HG03565 (cell line): ENCODE measurements around the gene IGFBP4.

Experiments
- ATAC-seq: cut with Tn5 transposase; IDR thresholded peaks from one replicate; pipeline ENCODE4 v1.9.1; 2021; ENCODE audit warnings: mild to moderate bottlenecking, moderate library complexity; ENCODE audit not compliant: unreplicated experiment

Gene IGFBP4

DNA sequence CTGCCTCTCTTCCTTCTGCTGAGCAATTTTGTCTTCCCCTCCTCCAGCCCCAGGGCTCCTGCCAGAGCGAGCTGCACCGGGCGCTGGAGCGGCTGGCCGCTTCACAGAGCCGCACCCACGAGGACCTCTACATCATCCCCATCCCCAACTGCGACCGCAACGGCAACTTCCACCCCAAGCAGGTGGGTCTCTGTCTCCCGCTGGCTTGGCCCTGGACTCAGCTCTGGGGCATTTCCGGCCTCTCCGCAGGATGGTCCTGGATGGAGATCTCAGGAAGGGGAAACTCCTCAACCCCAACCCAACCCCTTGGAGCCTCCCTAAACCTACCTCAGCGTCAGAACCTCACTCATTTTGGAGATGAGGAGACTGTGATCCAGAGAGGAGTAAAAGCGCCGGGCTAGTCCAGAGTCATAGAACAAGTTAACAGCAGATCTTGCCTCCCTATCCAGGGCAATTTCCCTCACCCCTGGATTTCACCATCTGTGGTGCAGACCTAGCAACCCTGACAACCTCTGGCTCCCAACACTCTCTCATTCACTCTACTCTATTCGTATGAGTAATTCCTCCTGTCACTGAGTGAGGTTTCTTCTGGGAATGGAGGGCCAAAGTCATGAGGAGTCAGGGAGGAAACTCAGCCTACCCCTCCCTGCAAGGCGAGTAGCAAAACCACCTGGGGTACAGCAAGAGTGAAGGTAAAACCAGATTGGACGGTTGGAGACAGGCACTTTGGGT, 10.8 kb downstream of the IGFBP4 start:
- ATAC-seq = no peak

DNA sequence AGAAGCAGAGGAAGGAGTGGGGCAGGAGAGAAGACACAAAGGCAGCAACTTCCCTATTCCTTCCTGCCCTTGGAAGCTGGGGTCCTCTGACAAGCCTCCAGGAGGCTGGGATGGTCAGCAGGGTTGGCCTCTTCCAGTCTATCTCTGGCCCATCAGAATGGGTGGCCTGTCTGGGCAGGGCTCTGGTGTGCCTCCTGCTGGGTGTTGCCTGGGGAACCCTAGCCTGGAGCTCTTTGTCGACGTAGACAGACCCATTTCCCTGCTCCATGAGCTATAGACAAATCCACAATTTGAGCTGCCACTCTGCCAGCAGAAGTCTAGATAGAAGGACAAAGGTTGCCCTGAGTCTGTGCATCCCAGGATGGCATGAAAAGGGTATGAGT, 11.4 kb downstream of the IGFBP4 start:
- ATAC-seq = no peak

DNA sequence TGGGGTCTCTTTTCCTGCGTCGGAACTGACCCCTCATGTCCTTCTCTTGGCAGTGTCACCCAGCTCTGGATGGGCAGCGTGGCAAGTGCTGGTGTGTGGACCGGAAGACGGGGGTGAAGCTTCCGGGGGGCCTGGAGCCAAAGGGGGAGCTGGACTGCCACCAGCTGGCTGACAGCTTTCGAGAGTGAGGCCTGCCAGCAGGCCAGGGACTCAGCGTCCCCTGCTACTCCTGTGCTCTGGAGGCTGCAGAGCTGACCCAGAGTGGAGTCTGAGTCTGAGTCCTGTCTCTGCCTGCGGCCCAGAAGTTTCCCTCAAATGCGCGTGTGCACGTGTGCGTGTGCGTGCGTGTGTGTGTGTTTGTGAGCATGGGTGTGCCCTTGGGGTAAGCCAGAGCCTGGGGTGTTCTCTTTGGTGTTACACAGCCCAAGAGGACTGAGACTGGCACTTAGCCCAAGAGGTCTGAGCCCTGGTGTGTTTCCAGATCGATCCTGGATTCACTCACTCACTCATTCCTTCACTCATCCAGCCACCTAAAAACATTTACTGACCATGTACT, 13.2 kb downstream of the IGFBP4 start:
- no peak for ATAC-seq

DNA sequence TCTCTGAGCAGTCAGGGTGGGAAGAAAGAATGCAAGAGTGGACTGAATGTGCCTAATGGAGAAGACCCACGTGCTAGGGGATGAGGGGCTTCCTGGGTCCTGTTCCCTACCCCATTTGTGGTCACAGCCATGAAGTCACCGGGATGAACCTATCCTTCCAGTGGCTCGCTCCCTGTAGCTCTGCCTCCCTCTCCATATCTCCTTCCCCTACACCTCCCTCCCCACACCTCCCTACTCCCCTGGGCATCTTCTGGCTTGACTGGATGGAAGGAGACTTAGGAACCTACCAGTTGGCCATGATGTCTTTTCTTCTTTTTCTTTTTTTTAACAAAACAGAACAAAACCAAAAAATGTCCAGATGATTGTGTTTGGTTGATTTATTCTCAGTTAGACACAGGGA, 14.1 kb downstream of the IGFBP4 start:
- ATAC-seq = no peak

DNA sequence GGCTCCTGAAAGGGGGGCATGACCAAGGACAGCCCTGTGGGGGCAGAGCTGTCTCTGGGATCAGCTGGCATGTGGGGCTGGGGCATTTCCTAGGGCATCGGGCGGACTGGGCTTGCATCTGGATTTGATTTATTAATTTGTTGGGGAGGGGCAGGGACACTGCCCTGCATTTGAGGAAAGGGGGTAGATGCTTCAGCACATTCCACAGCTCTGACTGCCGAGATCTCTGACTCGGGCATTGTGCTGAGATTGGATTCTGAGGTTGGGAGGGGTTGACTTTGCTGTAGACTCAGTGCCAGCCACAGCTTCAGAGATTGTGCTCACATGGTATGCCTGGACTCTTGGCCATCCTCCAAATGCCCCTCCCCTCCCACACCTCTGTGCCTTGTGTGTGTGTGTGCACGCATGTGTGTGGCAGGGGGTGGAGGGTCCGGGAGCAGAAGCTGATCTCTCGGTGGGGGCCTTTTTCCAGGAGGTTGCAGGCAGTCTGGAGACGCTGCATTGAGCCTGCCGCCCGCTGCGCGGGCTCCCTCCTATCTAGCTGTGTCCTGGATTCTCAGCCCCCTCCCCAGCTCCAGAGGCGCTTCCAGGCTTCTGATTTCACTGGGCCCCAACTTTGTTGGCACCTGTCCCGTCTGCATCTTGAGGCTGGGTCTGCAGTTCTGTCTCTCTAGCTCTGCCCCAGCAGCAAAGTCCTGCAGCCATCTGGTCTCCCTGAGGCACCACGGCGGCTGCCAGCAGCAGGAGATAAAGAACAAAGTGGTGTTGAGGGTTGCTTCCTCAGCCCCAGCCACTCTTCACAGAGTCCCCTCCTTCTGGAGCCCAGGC, 14.9 kb downstream of the IGFBP4 start:
- ATAC-seq = no peak

DNA sequence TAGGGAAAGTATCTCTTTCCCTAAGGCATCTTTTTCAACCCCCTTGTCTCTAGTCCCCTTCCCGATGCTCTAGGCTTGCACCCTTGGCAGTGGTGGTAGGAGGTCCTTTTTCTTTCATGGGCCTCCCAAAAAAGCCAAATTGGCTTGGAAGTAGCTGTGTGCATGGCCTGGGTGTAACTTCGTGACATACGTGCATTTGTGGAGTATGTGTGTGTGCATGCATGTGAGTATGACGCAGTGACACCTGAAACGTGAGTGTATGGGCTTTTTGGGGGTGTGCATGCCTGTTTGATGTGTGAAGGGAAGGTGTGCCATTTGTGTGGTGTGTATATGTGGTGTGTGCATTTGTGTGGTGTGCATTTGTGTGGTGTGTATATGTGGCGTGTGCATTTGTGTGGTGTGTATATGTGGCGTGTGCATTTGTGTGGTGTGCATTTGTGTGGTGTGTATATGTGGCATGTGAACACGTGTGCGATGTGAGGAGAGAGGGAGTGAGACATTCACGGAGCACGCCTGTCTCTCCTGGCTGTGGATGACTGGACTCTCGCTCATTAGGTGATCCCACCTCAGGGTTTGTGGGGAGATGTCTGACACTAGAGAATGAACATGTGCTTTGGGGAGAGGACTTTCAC, 15.7 kb downstream of the IGFBP4 start:
- ATAC-seq = no peak

DNA sequence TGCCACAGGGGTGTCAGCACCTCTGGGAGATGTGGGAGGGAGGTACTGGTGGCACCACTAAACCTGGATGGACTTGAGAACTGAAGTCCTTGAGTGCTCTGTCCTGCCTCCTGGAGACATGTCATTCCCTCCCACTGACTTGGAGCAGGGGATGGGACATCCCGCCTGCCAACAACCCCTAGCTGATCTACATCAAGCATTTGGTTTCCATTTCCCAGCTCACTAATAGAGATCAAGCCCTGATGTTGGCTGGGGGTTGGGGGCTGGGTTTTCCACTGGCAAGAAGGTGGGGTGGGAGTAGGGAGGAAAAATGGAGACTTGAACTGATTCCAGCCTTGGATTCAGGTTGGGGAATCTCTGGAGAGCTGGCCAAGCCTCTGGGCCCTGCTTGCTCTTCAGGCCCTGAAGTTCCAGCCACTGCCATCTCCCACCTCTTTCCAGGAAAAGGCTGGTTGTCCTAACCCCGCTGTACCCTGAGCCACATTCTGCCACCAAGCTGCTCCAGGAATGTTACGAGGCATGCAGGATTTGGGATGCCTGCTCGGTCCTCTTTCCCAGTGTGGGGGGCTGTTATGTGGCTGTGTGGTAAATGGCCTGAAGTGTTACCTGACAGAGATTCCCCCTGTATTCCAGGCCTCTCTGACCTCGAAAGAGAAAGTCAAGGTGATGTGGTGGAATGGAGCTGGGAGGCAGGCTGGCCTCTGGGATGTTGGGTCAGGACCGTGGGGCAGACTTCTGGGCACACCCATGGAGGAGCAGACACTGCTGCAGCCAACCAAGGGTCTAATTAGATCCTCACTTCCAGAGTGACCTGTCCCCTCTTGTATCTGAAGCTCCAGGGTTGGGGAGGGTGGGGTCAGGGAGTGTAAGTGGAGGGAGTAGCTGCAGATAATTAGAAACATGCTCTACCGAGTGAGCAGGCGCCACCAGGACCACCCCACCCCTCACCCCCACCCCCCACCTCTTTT, 16.7 kb downstream of the IGFBP4 start:
- ATAC-seq = no peak

DNA sequence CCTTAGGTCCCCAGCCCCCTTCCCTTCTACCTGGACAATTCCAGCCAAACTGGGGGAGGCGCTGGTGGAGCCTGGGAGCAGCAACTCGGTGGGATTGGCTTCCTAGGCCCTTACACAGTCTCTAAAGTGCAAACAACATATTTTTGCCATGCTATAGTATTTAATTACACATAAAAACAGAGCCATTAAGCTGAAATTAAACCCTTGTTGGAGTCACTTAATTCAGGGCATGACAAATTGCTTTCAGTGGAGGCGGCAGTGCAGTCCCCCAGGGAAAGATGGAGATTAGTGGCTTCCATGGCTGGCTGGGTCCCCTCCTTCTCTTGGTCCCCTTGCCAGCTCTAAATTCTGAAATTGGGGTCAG, 17.3 kb downstream of the IGFBP4 start:
- no peak for ATAC-seq

DNA sequence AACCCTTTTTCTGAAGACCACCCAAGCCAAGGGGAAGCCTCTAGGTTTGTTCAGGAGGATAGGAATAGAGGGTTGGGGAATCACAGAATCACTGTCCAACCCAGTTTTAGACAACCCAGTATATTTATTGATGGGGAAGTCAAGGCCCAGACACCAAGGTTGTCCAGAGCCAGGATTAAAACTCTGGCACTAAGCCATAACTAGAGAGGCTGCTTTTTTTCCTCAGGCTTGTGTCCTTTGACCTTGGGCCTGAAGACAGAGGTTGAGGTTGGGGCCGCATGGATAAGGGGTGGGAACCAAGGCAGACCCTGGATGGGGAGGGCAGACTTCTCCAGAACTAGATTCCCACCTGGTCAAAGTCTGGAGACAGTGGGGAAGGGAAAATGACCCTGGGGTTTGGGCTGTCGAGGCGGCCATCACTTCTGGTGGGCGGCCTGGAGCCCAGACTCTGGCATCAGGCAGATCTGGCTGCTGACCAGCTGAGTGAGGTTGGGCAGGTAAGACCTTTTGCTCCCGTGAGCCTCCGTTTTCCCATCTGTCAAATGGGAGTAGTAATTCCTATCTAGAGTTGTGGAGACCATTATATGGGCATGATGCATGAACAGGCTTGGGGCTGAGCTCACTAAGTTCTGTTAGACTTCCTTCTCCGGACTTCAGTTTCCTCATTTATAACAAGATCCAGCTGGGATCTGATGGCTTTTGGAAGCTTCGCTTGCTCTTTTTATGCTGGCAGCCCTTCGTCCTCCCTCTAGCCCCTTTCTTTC, 17.9 kb downstream of the IGFBP4 start:
- ATAC-seq = no peak

DNA sequence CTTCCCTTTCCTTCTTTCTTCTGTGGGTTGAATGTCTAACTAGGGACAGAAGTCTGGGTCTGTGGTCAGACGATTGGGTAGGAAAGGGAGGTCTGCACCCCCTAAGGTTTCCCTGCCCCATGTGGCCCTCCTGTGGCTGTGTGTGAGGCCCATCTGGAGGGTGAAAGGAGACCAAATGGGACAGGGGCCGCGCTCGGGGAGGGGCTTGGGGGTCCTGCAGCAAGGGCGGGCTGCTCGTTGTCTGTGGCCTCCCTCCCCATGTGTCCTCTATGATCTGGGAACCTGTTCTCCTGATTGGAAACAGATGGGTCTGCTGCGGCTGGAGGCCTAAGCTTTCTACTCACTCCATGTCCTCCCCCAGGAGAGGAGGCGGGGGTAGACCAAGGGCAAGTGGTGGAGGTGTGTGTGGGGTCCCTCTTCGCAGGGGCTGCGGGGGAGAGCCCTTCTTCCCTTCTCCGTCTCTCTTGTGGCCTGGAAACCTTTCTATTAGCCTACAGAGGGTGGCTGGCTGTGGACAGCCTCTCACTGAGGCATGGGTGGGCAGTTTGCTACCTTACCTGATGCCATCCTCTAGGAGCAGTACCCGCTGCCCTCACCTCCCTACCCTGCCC, 18.6 kb downstream of the IGFBP4 start:
- ATAC-seq = no peak

DNA sequence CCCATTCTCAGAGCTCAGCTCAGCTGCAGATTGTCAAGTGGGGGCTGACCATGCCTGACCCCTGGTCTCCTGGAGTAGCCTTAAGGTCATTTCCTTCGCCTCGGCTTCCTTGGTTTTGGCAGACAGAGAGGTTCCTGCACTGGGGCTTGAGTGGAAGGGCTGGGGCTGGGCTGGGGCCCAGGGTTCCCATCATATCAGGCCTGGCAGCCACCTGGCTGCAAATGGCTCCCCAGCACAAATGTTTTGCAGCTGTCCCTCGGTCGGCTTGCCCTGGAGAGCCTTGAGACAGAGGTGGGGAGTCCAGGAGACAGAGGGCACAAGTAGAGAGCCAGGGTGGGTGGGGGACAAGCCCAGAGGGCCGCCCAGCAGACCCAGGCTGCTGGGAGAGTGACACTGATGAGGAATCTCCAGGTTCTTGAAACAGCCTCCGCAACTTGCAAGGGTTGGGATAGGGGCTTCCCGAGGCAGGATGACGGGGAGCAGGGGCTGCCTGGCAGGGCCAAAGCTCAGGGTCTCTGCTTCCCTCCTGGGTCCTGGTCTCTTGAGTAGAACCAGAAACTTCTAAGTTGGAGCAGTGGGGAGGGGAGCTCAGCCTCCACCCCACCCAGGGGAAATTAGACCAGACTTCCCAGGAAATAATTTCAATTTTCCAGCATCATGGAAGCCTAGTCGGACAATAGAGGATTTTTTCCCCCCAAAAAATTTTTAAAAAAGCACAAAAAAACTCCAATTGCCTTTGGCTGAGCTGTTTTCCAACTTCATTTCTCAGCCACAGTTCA, 19.3 kb downstream of the IGFBP4 start:
- ATAC-seq = no peak

DNA sequence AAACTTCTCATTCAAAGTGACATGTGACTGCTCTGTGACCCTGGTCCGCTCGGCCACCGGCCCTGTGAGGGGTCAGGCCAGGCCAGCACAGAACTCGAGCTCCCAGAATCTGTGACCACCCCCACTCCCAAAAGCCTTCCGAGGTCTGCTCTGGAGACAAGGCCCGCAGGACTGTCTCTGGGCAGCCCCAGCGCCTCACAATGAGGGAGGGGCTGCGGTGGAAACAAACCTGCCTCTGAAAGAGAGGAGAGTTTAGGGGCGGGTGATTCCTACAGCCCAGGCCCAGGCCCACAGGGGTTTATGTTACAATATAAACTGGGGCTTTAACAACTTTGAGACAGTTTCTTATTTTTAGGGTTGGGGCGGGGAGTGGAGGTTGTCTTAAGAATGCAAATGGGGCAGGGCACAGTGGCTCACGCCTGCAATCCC, 19.9 kb downstream of the IGFBP4 start:
- ATAC-seq = no peak

DNA sequence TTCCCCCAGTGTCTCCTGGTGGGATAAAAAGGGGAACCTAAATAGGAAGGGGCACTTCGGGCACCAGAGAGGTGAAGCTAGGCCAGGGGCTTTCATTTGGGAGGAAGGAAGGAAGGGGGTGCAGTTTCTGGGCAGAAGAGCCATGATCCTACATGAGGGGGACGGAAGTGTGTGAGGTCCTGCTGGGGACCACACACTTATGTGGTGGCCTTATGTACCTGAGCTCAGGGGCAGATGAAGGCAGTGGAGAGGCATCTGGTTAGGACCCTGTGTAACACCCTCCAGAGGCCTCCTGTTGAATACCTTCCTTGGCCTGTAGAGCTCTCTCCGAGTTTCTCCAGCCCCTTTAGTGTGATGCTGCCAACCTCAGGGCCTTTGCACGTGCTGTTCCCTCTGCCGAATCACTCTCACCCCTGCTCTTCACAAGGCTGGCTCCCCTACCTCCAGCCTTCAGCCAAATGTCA, 21.2 kb downstream of the IGFBP4 start:
- ATAC-seq = no peak

DNA sequence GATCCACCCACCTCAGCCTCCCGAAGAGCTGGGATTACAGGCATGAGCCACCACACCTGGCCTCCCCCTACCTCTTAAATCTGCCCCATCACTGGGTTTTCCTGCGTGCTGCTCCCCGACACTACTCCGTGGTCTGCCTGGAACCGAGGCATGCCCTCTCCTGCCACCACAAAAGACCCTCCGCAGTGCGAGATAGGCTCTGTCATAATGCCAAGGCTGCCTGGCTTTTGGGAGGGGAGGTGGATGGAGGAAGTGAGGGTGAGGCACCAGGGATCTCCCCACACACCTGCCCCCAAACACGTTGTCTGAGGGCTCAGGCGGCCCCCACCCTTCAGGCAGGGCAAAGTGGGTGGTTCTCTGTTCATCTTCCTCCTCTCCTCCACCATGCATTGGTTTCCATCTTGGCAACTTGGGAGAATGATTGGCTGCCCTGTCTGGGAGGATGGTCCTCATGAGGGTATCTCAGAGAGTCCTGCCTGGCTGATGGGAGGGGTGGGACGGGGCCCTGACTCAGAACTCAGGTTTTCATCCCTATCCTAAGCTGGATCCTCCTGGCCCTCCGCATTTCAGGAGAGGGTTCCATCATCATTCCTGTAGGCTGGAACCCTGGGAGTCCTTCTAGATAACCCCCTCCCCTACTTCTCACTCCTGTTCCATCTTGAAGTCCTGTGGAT, 23.2 kb downstream of the IGFBP4 start:
- no peak for ATAC-seq

DNA sequence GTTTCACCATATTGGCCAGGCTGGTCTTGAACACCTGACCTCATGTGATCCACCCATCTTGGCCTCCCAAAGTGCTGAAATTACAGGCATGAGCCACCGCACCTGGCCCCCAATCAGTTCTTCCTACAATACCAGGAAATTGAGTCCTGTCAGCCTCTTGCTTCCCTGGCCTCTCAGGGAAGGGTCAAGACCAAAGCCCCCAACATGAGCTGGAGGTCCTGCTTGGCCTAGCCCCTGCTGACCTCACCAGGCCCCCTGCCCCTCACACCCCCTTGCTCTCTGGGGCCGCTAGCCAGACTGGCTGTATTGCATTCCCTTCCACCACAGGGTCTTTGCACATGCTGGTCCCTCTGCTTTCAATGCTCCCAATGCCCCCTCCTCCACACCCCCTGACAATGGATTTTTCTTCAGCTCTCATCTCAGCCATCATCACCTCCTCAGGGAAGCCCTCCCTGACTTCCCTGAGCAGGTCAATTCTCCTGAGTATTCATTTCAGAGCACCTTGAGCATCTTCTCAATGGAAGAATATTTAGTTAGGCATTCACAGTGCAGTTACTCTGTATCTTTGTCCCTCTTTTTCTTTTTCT, 24.1 kb downstream of the IGFBP4 start:
- ATAC-seq = no peak

DNA sequence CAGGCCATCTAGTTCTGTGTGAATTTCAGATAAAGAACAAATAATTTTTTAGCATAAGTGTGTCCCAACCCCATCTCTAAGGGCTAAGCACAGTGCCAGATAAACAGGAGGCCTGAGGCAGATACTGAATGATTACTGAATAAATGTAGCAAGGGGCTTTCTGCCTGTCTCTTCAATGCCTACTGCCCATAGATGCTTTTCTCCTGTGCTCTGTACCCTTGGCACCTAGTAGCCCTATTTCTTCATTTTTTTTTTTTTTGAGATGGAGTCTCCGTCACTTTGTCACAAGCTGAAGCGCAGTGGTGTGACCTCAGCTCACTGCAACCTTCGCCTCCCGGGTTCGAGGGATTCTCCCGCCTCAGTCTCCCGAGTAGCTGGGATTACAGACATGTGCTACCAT, 25.3 kb downstream of the IGFBP4 start:
- no peak for ATAC-seq

DNA sequence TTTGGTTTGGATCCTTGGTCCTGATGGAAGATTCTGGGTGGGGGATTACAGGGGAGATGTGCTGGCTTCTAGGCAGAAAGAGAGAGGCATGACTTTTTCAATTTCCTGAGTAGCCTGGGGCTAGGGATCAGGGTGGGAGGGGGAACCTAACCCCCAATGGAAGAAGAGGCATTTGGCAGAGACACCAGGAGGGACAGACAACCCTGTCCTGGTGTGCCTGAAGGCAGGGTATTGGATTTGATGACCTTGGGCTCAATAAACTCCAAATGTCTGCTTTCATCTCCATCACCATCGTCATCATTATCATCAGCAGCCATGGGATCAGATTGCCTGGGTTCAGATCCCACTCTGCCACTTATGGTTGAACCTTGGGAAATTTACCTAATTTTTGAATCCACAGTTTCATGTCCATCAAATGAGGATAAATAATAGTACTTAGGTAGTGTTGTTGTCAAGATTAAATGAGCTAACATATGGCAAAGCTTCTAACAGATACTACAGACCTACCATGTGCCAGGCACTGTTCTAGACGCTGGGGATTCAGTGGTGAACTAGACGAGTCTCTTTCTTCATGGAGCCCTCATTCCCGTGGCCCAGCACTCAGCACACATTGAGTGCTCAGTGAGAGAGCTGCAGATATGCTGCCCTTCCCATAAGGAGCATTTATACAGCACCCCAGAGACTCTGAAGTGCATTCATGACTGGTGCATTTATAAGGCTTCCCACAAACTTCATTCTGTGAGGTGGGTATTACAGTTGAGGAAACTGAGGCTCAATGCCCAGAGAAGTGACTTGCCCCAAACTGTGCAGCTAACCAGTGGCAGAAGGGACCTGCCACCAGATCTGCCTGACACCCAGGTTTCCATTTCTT, 26.8 kb downstream of the IGFBP4 start:
- no peak for ATAC-seq
